ENCODE results near the gene HHATL.

DNA sequence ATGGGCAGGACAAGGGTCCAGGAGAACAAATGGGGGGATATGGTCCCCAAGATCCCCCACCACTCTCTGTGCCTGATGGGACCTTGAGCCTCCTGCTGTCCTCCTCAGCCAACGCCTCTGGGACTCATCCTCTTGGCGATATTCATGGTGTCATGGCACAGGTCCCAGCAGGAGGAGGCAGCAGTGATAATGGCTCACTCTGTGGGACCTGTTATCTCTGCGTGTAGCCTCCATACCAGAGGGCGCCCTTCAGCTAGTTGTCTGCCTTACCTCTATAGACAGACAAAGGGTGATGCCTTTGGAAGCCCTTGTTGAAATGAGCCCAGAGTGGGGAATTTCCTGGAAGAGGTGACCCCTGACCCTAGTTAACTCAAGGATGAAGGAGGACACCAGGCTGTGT is 41.7 kb downstream of the HHATL start:
- TF ChIP-seq, protein P1, sequence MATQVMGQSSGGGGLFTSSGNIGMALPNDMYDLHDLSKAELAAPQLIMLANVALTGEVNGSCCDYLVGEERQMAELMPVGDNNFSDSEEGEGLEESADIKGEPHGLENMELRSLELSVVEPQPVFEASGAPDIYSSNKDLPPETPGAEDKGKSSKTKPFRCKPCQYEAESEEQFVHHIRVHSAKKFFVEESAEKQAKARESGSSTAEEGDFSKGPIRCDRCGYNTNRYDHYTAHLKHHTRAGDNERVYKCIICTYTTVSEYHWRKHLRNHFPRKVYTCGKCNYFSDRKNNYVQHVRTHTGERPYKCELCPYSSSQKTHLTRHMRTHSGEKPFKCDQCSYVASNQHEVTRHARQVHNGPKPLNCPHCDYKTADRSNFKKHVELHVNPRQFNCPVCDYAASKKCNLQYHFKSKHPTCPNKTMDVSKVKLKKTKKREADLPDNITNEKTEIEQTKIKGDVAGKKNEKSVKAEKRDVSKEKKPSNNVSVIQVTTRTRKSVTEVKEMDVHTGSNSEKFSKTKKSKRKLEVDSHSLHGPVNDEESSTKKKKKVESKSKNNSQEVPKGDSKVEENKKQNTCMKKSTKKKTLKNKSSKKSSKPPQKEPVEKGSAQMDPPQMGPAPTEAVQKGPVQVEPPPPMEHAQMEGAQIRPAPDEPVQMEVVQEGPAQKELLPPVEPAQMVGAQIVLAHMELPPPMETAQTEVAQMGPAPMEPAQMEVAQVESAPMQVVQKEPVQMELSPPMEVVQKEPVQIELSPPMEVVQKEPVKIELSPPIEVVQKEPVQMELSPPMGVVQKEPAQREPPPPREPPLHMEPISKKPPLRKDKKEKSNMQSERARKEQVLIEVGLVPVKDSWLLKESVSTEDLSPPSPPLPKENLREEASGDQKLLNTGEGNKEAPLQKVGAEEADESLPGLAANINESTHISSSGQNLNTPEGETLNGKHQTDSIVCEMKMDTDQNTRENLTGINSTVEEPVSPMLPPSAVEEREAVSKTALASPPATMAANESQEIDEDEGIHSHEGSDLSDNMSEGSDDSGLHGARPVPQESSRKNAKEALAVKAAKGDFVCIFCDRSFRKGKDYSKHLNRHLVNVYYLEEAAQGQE (IDR thresholded peaks at IDR 0.05; ENCODE audit: insufficient read depth in 1 of 2, low read depth in 2 of 2, low read length in 1 of 2), result no peak
- TF ChIP-seq, protein P2, sequence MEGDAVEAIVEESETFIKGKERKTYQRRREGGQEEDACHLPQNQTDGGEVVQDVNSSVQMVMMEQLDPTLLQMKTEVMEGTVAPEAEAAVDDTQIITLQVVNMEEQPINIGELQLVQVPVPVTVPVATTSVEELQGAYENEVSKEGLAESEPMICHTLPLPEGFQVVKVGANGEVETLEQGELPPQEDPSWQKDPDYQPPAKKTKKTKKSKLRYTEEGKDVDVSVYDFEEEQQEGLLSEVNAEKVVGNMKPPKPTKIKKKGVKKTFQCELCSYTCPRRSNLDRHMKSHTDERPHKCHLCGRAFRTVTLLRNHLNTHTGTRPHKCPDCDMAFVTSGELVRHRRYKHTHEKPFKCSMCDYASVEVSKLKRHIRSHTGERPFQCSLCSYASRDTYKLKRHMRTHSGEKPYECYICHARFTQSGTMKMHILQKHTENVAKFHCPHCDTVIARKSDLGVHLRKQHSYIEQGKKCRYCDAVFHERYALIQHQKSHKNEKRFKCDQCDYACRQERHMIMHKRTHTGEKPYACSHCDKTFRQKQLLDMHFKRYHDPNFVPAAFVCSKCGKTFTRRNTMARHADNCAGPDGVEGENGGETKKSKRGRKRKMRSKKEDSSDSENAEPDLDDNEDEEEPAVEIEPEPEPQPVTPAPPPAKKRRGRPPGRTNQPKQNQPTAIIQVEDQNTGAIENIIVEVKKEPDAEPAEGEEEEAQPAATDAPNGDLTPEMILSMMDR (IDR thresholded peaks at IDR 0.05), result no peak
- TF ChIP-seq POLR2AphosphoS5 (IDR thresholded peaks at IDR 0.05; ENCODE audit: low read depth, low read length), result no peak
- TF ChIP-seq TCF7L2 (IDR thresholded peaks at IDR 0.05; ENCODE audit: low read depth, low read length), result no peak
- TF ChIP-seq SIN3A (IDR thresholded peaks at IDR 0.05; ENCODE audit: borderline replicate concordance, insufficient read depth, low read depth, low read length), result no peak

Data from Panc1 (cell line).